ENCODE measurements around the gene NPAS3.
A peak's percentile ranks its signal among the peaks of the same experiment; 100 is the strongest.

The NPAS3 gene

DNA sequence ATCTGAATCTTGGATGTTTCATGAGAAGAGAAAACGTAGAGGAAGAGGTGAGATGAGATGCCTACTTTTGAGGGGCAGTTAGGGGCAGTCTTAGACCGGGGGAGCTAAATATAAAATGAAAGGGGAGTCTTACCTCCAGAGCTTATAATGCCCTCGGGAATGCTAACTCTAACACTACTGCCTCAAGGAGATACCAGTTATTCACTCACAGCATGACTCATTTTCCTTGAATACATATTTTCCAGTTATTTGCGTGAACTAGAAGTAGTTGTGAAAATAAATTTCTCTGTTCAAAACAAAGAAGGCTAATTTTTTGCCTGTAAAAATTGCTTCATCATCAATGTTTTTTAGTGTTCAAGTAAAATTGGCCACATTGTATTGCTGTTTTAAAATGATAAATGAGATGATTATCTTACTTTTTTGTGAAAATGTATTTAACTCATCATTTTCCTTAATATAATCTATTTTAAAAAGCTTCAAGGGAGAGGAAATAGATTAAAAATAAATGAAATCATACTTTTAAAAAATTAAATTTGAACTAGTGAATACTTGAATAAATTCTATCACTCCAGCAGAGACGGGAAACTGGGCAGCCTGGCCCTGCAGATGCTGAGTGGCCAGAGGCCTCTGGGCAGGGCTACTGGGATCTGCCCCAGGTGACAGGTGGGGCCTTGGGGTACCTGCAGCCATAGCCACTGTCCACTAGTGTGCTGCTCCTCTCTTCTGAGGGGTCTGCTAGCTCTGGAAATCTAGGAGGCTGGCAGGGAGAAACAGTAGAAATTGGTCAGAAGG lies 672.9 kb downstream of the NPAS3 start:
- TF ChIP-seq, protein P1, sequence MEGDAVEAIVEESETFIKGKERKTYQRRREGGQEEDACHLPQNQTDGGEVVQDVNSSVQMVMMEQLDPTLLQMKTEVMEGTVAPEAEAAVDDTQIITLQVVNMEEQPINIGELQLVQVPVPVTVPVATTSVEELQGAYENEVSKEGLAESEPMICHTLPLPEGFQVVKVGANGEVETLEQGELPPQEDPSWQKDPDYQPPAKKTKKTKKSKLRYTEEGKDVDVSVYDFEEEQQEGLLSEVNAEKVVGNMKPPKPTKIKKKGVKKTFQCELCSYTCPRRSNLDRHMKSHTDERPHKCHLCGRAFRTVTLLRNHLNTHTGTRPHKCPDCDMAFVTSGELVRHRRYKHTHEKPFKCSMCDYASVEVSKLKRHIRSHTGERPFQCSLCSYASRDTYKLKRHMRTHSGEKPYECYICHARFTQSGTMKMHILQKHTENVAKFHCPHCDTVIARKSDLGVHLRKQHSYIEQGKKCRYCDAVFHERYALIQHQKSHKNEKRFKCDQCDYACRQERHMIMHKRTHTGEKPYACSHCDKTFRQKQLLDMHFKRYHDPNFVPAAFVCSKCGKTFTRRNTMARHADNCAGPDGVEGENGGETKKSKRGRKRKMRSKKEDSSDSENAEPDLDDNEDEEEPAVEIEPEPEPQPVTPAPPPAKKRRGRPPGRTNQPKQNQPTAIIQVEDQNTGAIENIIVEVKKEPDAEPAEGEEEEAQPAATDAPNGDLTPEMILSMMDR (IDR thresholded peaks at IDR 0.05; ENCODE audit: low read depth, low read length, missing control alignments) = no peak
- DNase-seq (ENCODE audit: low read depth) = no peak
- no peak overlapping the region for H3K4me3 ChIP-seq (ENCODE audit: low read depth, low read length)
- in situ Hi-C loops (cut with HindIII; ENCODE audit: low sequenced_read_pairs) = no loop called here

DNA sequence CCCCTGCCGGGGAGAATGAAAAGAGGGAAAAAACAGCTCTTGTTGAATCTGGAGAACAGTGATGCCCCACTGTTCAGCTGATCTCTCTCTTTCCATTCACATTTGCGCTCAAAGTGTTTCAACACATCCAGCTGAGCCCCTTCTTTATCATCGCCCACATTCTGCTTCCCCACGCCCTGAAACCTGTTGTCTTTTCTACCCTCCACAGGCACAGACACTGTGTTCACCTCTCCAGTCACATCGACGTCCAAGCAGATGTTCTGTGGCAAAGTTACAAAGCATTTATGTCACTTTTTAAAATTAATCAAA lies 673.5 kb downstream of the NPAS3 start:
- no peak for DNase-seq (ENCODE audit: low read depth)
- no peak overlapping the region for H3K4me3 ChIP-seq (ENCODE audit: low read depth, low read length)
- in situ Hi-C loops (cut with HindIII; ENCODE audit: low sequenced_read_pairs) = no loop called here
- TF ChIP-seq, protein P1 (IDR thresholded peaks at IDR 0.05; ENCODE audit: low read depth, low read length, missing control alignments) = no peak

DNA sequence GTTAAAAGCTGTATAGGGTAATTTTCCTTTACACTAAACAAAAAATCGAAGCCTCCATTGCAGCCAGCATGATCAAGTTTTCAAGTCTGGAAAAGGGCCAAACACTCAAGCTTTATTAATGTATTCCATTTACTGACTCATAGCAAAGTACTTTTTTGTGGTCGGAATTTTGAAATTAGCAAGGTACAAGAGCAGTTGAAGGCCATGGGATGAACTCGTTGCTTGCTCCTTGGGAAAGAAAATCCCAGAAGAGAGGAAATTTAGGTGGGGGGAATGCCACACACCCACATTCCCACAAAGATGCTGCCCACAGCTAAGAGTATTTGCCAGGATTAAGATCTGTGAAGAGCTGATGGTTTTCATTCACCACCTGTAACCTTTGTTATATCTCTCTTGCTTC lies 678.5 kb downstream of the NPAS3 start:
- TF ChIP-seq, protein P1 (IDR thresholded peaks at IDR 0.05; ENCODE audit: low read depth, low read length, missing control alignments) = no peak
- in situ Hi-C loops (cut with HindIII; ENCODE audit: low sequenced_read_pairs) = loop anchor here (5.0 kb wide), 1 partner anchor 105 kb away; no protein-coding TSS in a partner anchor
- no peak overlapping the region for H3K4me3 ChIP-seq (ENCODE audit: low read depth, low read length)
- peak; percentile 89 for DNase-seq (ENCODE audit: low read depth)

DNA sequence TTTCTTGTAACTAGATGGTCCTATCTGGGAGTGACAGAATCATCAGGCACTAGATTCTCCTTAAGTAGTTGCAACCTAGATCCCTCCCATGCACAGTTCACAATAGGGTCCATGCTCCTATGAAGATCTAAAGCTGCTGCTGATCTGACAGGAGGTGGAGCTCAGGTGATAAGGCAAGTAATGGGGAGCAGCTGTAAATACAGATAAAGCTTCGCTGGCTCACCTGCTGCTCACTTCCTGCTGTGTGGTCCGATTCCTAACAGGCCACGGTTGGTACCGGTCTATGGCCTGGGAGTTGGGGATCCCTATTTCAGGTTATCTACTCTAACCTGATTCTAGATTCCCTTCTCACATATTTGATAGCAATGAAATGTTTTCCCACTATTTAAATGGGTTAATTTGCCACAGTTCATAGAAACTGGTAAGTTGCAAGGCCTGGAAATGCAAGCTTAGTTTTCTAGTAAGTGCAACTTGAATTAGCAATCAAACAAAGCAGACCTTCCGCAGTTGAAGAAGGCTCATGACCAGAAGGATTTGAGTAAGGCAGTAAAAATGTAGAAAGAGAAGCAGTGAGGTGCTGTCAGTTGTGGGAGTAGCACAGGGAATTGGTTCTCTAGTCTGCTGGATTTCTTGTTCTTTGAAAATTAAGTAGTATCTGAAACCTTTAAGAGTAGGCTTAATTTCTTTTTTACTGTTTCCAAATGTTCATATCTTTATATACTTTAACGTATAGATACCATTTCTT lies 679.9 kb downstream of the NPAS3 start:
- DNase-seq (ENCODE audit: low read depth) = no peak
- in situ Hi-C loops (cut with HindIII; ENCODE audit: low sequenced_read_pairs) = loop anchor here (5.0 kb wide), 1 partner anchor 106 kb away; no protein-coding TSS in a partner anchor
- H3K4me3 ChIP-seq (ENCODE audit: low read depth, low read length) = no peak overlapping the region
- TF ChIP-seq, protein P1 (IDR thresholded peaks at IDR 0.05; ENCODE audit: low read depth, low read length, missing control alignments) = no peak

DNA sequence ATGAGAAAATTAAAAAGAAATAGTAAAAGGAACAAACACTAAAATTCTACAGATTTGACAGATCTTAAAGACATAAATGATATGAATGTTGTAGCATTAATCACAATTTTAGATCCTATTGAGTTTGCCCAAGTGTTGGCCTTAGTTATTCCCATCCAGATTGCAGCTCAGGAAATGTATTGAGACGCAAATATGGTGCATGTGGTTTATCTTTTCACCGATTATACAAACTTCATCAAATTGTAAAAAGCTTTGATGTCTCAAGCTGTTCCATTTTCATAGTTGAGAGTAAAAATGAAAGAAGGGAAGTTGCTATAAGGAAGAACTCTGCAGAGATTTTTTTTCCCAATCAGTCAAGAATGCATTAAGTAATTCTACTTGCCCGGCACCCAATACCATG lies 683.8 kb downstream of the NPAS3 start:
- TF ChIP-seq, protein P1 (IDR thresholded peaks at IDR 0.05; ENCODE audit: low read depth, low read length, missing control alignments) = no peak
- H3K4me3 ChIP-seq (ENCODE audit: low read depth, low read length) = no peak overlapping the region
- DNase-seq (ENCODE audit: low read depth) = no peak

DNA sequence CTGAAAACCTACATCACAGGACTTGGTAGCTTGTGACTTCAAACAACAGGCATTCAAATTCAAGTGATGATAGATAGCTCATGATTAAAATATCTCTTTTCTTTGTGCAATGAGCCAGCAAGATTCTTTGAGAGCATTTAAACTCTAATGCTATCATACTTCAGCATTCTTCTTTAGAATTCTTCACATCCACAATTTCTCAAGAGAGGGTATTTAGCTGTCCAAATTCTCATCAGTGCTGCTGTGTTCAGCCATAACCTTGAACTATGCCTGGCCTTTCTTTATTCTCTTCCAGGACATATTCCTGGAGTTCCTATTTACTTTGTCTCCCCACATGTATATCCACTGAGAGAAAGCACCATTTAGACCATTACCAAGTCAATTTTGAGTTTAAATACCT lies 691.1 kb downstream of the NPAS3 start:
- TF ChIP-seq, protein P1 (IDR thresholded peaks at IDR 0.05; ENCODE audit: low read depth, low read length, missing control alignments) = no peak
- H3K4me3 ChIP-seq (ENCODE audit: low read depth, low read length) = no peak overlapping the region
- DNase-seq (ENCODE audit: low read depth) = no peak
- in situ Hi-C loops (cut with HindIII; ENCODE audit: low sequenced_read_pairs) = no loop called here

More for the DNA sequence above, 683.8 kb downstream of the NPAS3 start:
- in situ Hi-C loops (cut with HindIII; ENCODE audit: low sequenced_read_pairs) = no loop called here

Data from astrocyte of the cerebellum (primary cell).